B cell (primary cell): Measurements from ENCODE around the gene NLGN1. TPM values are rescaled to one million over a fixed set of nuclear protein-coding genes. Genes with fewer than 3 reads are reported as not detected.

ENCODE experiments used
- ATAC-seq: fragments of 200-7000 bp; cut with Tn5 transposase; one replicate; pipeline ENCODE4 v1.10.0; 2021; ENCODE audit warnings: low read depth, mild to moderate bottlenecking, moderate number of reproducible peaks, moderate library complexity
- CTCF ChIA-PET: fragments of 350-600 bp; sonication (Branson Sonifier 250); formaldehyde crosslinking; loops from one replicate; lab custom pipeline; 2021; ENCODE audit warnings: antibody characterized with exemption, inconsistent platforms; lab: Charles Lee
- POLR2A ChIA-PET: fragments of 350-600 bp; sonication (Branson Sonifier 250); formaldehyde crosslinking; loops from one replicate; lab custom pipeline; 2021; ENCODE audit warnings: antibody characterized with exemption; lab: Charles Lee
- DNase-seq: peaks from one replicate; pipeline ENCODE4 v3.0.0; 2013
- H2AFZ ChIP-seq: 2 replicates; pipeline ENCODE4 v1.6.1; 2012; ENCODE audit warnings: mild to moderate bottlenecking, low read depth, low read length; ENCODE audit not compliant: insufficient read depth, poor library complexity, severe bottlenecking
- H3K27ac ChIP-seq, 2 donors: 1 replicate in 1 of 2; 2 replicates in 1 of 2; pipeline ENCODE4 v1.5.1; 2012 to 2013; ENCODE audit warnings: low read length in 2 of 2, mild to moderate bottlenecking in 2 of 2, moderate library complexity in 1 of 2
- H3K27me3 ChIP-seq, 4 experiments: fragments of 200-600 bp in 1 of 4; sonication (generic) in 1 of 4; replicated peaks in 1 of 4; 1 replicate in 2 of 4; 2 replicates in 2 of 4; pipeline versions ENCODE4 v1.6.1 to v1.7.0; 2013 to 2016; ENCODE audit warnings: low read length in 3 of 4, mild to moderate bottlenecking in 2 of 4, mixed read lengths in 1 of 4, moderate library complexity in 1 of 4; ENCODE audit not compliant: insufficient read depth in 4 of 4, control insufficient read depth in 3 of 4; ENCODE audit errors: control extremely low read depth in 1 of 4
- H3K36me3 ChIP-seq, 2 experiments: replicated peaks in 1 of 2; 1 replicate in 1 of 2; 2 replicates in 1 of 2; pipeline versions ENCODE4 v1.6.1 to v1.7.1; 2013; ENCODE audit warnings: low read length in 1 of 2; ENCODE audit not compliant: insufficient read depth in 2 of 2, control insufficient read depth in 1 of 2; ENCODE audit errors: control extremely low read depth in 1 of 2, extremely low read depth in 1 of 2
- H3K4me1 ChIP-seq, 2 donors: fragments of 200-600 bp in 1 of 2; sonication (generic) in 1 of 2; 1 replicate in 1 of 2; 2 replicates in 1 of 2; pipeline versions ENCODE4 v1.5.1 to v1.6.1; 2013 to 2017; ENCODE audit warnings: low read length in 2 of 2; ENCODE audit not compliant: control insufficient read depth in 2 of 2, insufficient read depth in 2 of 2
- H3K4me2 ChIP-seq: replicated peaks from 2 replicates; pipeline ENCODE3; 2012; ENCODE audit warnings: mild to moderate bottlenecking, low read depth, low read length; ENCODE audit not compliant: poor library complexity, severe bottlenecking
- H3K4me3 ChIP-seq, 5 experiments: fragments of 200-600 bp in 1 of 5; sonication (generic) in 1 of 5; 1 replicate in 3 of 5; 2 replicates in 2 of 5; pipeline versions ENCODE4 v1.5.1 to v1.7.0; 2011 to 2016; ENCODE audit warnings: low read length in 4 of 5, mild to moderate bottlenecking in 4 of 5, low read depth in 2 of 5, control low read depth in 1 of 5, moderate library complexity in 1 of 5; ENCODE audit not compliant: insufficient read depth in 1 of 5; ENCODE audit errors: control extremely low read depth in 1 of 5, extremely low read depth in 1 of 5
- H3K79me2 ChIP-seq: fragments of 200-600 bp; sonication (generic); one replicate; pipeline ENCODE4 v1.6.0; 2016; ENCODE audit warnings: low read length; ENCODE audit not compliant: control insufficient read depth, insufficient read depth
- H3K9ac ChIP-seq: fragments of 200-600 bp; sonication (generic); 2 replicates; pipeline ENCODE4 v1.6.1; 2017; ENCODE audit warnings: mild to moderate bottlenecking, low read length, moderate library complexity
- H3K9me3 ChIP-seq, 3 donors: one replicate each; pipeline versions ENCODE4 v1.6.1 to v1.7.1; 2013; ENCODE audit warnings: low read length in 2 of 3; ENCODE audit not compliant: control insufficient read depth in 2 of 3, insufficient read depth in 1 of 3; ENCODE audit errors: control extremely low read depth in 1 of 3
- H4K20me1 ChIP-seq: 2 replicates; pipeline ENCODE4 v1.6.0; 2012; ENCODE audit warnings: mild to moderate bottlenecking, low read length; ENCODE audit not compliant: insufficient read depth, control insufficient read depth, poor library complexity, severe bottlenecking
- H3K27ac Mint-ChIP-seq: one replicate; pipeline ENCODE4 v1.8.0; 2021; ENCODE audit warnings: mixed read lengths
- H3K27me3 Mint-ChIP-seq: one replicate; pipeline ENCODE4 v1.8.0; 2021; ENCODE audit warnings: mixed read lengths
- H3K4me1 Mint-ChIP-seq: one replicate; pipeline ENCODE4 v1.8.0; 2021; ENCODE audit warnings: mixed read lengths
- H3K4me3 Mint-ChIP-seq: one replicate; pipeline ENCODE4 v1.8.0; 2021; ENCODE audit warnings: mixed read lengths
- H3K9me3 Mint-ChIP-seq: one replicate; pipeline ENCODE4 v1.8.0; 2022; ENCODE audit warnings: mixed read lengths; ENCODE audit not compliant: insufficient read depth
- CTCF ChIP-seq: fragments of 200-600 bp; IDR thresholded peaks from one replicate; pipeline ENCODE4 v1.8.0; 2022; ENCODE audit warnings: antibody characterized with exemption, mild to moderate bottlenecking
- EZH2 ChIP-seq: IDR thresholded peaks from 2 replicates; pipeline ENCODE4 v1.6.1; 2012; ENCODE audit warnings: borderline replicate concordance, low read depth, mild to moderate bottlenecking, moderate library complexity, low read length; ENCODE audit not compliant: insufficient read depth, poor library complexity, severe bottlenecking
- WGBS: methylation state at CpG from one replicate; pipeline ENCODE4 v1.1.5; 2013; ENCODE audit warnings: missing lambda C conversion rate; ENCODE audit not compliant: insufficient coverage; 5-methylcytosine and 5-hydroxymethylcytosine counted together
- intact Hi-C: fragments of 100-400 bp; cut with micrococcal nuclease; formaldehyde crosslinking; loops from one replicate; pipeline ENCODE4 v1.10.0; 2022
- polyA plus RNA-seq: library from polyadenylated mRNA; depleted of rRNA; stranded (reverse); fragments of >200 nt; gene quantifications from 2 replicates; pipeline ENCODE4 v1.2.3, GENCODE V29; 2012
- small RNA-seq: library from RNA; depleted of rRNA; stranded (forward); fragments of <200 nt; gene quantifications from one replicate; pipeline ENCODE3, GENCODE V24; 2012; ENCODE audit warnings: low replicate concordance, low read depth; ENCODE audit not compliant: insufficient read length
- total RNA-seq, 2 donors: library from RNA; stranded (reverse); fragments of 120-200 nt in 1 of 2; gene quantifications; 1 replicate in 1 of 2; 2 replicates in 1 of 2; pipeline versions ENCODE4 v1.2.3 to v1.2.4, GENCODE V29; 2013 to 2022

NLGN1 gene
- total and polyA plus RNA-seq, 2 donors (not counting 1 experiment from before 2014, with no cell fraction given) = not detected

DNA sequence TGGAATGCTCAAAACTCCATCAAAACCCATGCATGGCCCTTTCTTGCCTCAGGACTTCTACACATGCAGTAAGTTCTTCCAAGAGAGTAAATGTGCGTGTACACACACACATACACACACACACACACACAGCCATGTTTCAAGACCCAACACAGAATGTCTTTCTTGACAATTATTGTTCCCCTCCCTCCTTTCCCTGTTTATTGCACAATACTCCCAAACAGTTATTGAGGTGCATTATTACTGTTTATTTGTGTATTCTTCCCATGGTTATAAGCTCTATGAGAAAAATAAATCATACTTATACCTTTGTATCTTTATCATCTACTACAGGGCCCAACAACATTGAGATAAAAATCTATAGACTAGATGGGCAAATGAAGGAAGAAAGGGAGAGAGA is 937.8 kb downstream of the NLGN1 start:
- no peaks in the 10 kb centered on the region for H3K36me3 ChIP-seq
- H3K79me2 ChIP-seq = no peaks in the 10 kb centered on the region
- POLR2A ChIA-PET = no interaction called here
- Mint-ChIP-seq H3K27me3 (no peaks in the 10 kb centered on the region), H3K9me3 (peaks cover 5% of the 10 kb centered on the region), H3K4me3 (no peak overlapping the region), H3K27ac (no peak overlapping the region), H3K4me1 (no peaks in the 10 kb centered on the region)
- no peak overlapping the region for H3K4me2 ChIP-seq
- CTCF ChIA-PET = no interaction called here
- H3K9me3 ChIP-seq = no peaks in the 10 kb centered on the region
- no peak overlapping the region for H3K4me3 ChIP-seq
- H3K27me3 ChIP-seq = no peaks in the 10 kb centered on the region
- H3K4me1 ChIP-seq = no peaks in the 10 kb centered on the region
- H3K27ac ChIP-seq = no peak overlapping the region
- intact Hi-C loops = no loop called here
- H4K20me1 ChIP-seq = no peaks in the 10 kb centered on the region
- ATAC-seq = no peak
- no peak overlapping the region for H3K9ac ChIP-seq
- H2AFZ ChIP-seq = no peak overlapping the region
- no peak for DNase-seq
- TF ChIP-seq EZH2 (no peak), CTCF (no peak)
- WGBS = 100% methylated on average over 1 of the region's 1 CpG

- H3K9ac ChIP-seq = no peak overlapping the region
- intact Hi-C loops = no loop called here
- Mint-ChIP-seq H3K27ac (no peak overlapping the region), H3K4me3 (no peak overlapping the region), H3K9me3 (peaks cover 3% of the 10 kb centered on the region), H3K4me1 (no peaks in the 10 kb centered on the region), H3K27me3 (no peaks in the 10 kb centered on the region)
- ATAC-seq (no peak), DNase-seq (no peak)
- ChIA-PET CTCF (no interaction called here), POLR2A (no interaction called here)
- H3K9me3 ChIP-seq = no peaks in the 10 kb centered on the region
- no peak for TF ChIP-seq CTCF
- TF ChIP-seq EZH2 = no peak
- no peak overlapping the region for H2AFZ ChIP-seq
- no peaks in the 10 kb centered on the region for H3K27me3 ChIP-seq
- H3K27ac ChIP-seq = no peak overlapping the region
- no peaks in the 10 kb centered on the region for H3K4me1 ChIP-seq
- no peak overlapping the region for H3K4me3 ChIP-seq
- no peak overlapping the region for H3K4me2 ChIP-seq
- H3K36me3 ChIP-seq = no peaks in the 10 kb centered on the region
- no peaks in the 10 kb centered on the region for H4K20me1 ChIP-seq
- no peaks in the 10 kb centered on the region for H3K79me2 ChIP-seq
Measured at GRCh38 chr3:174335910-174336309, 938.4 kb downstream of the NLGN1 start.

Small RNA genes lying within 50 kb of the gene (small RNA-seq; reads per million reads assigned to genes)
- not detected for gene RN7SKP234
